NCI-H69 (cell line): Measurements from ENCODE around the gene IL1R2.
"Not testable (repeated sequence)": the region's sequence is repeated elsewhere in the genome, so short reads cannot be mapped to it uniquely, and the experiment has no call there.

Experiments used
- DNase-seq: peaks from one replicate; lab custom pipeline; 2025; lab: John Stamatoyannopoulos, UW

IL1R2 gene

GRCh38 chr2:102000012-102000411 lies 8.3 kb downstream of the IL1R2 start:
- no peak for DNase-seq

GRCh38 chr2:102000813-102001766 lies 9.3 kb downstream of the IL1R2 start:
- no peak for DNase-seq

- DNase-seq: no peak
Measured at GRCh38 chr2:102001767-102002142, 10.0 kb downstream of the IL1R2 start.

- DNase-seq: no peak
Measured at GRCh38 chr2:102002228-102002627, 10.5 kb downstream of the IL1R2 start.

GRCh38 chr2:102002909-102003308 lies 11.1 kb downstream of the IL1R2 start:
- DNase-seq: not testable (repeated sequence)

GRCh38 chr2:102003696-102004095 lies 11.9 kb downstream of the IL1R2 start:
- no peak for DNase-seq

- no peak for DNase-seq
Measured at GRCh38 chr2:102004581-102004980, 12.8 kb downstream of the IL1R2 start.

GRCh38 chr2:102005449-102005848 lies 13.7 kb downstream of the IL1R2 start:
- DNase-seq: no peak

- DNase-seq: peak; percentile 9
Measured at GRCh38 chr2:102005989-102006885, 14.5 kb downstream of the IL1R2 start.

GRCh38 chr2:102006886-102007278 lies 15.1 kb downstream of the IL1R2 start:
- DNase-seq: no peak

- no peak for DNase-seq
Measured at GRCh38 chr2:102008490-102008889, 16.7 kb downstream of the IL1R2 start.

GRCh38 chr2:102009557-102009956 lies 17.8 kb downstream of the IL1R2 start:
- DNase-seq: no peak

- DNase-seq: no peak
Measured at GRCh38 chr2:102010902-102011301, 19.1 kb downstream of the IL1R2 start.

GRCh38 chr2:102012061-102012614 lies 20.4 kb downstream of the IL1R2 start:
- DNase-seq: no peak

- no peak for DNase-seq
Measured at GRCh38 chr2:102013206-102014040, 21.7 kb downstream of the IL1R2 start.

- no peak for DNase-seq
Measured at GRCh38 chr2:102014041-102014345, 22.2 kb downstream of the IL1R2 start.

GRCh38 chr2:102015399-102015798 lies 23.6 kb downstream of the IL1R2 start:
- no peak for DNase-seq

GRCh38 chr2:102016399-102016955 lies 24.7 kb downstream of the IL1R2 start:
- DNase-seq: no peak

GRCh38 chr2:102018823-102019445 lies 27.2 kb downstream of the IL1R2 start:
- DNase-seq: no peak

GRCh38 chr2:102020596-102021170 lies 28.9 kb downstream of the IL1R2 start:
- peak; percentile 31 for DNase-seq

- no peak for DNase-seq
Measured at GRCh38 chr2:102021779-102022178, 30.0 kb downstream of the IL1R2 start.
